ENCODE measurements around the gene RERE.

RERE gene

DNA sequence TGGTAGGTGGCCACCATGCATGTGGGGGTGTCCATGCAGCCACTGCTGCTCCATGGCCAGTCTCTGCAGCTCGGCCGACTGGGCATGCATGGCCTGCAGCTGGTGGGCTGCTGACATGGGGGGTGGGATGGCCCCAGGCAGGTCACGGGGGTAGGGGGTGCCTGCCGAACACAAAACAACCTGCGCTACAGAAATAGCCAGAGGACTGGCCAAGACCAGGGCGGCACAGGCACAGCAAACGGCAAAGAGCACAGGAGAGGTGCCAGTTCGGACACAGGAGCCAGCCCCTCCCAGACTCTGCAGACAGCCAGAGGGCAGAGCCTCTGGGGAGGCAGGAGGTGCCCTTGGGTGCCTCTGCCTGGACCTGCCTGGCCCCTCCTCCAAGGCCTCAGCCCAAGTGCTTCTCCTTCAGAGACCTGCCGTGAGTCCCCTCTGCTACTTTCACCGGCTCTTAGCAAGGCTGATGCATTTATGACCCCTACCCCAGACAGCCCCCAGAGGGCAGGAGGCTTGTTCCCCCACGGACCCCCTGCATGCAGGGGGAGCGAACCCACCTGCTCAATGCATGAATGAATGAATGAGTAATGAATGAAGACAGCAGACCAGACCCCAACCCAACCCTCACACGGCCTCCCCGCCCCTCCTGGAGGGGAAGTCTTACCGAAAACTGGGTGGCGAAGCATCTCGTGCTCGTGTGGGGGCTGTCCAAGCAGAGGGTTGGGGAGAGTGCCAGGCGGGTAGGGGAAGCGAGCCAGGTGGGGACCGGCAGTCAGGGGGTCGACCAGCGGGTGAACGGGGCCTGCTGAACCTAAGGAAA, 461.8 kb downstream of the RERE start:
- DNase-seq, result no peak

DNA sequence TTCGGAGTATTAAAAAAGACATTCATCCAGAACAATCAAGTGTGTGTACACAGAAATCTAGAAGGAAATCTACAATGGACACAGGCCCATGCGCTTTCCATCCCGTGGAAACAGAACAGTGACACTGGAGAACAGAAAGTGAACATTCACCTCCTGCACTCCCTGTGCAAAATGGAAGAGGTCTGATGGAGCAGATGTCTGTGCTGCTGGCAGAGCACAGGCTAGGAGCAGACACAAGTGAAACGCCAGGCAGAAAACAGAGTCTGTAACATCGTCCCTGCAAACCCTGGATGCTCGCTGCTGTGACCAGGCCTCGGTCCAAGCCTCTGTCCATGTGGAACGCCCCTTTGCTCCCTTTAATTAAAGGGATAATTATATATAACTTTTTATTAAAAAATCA, 463.4 kb downstream of the RERE start:
- no peak for DNase-seq

DNA sequence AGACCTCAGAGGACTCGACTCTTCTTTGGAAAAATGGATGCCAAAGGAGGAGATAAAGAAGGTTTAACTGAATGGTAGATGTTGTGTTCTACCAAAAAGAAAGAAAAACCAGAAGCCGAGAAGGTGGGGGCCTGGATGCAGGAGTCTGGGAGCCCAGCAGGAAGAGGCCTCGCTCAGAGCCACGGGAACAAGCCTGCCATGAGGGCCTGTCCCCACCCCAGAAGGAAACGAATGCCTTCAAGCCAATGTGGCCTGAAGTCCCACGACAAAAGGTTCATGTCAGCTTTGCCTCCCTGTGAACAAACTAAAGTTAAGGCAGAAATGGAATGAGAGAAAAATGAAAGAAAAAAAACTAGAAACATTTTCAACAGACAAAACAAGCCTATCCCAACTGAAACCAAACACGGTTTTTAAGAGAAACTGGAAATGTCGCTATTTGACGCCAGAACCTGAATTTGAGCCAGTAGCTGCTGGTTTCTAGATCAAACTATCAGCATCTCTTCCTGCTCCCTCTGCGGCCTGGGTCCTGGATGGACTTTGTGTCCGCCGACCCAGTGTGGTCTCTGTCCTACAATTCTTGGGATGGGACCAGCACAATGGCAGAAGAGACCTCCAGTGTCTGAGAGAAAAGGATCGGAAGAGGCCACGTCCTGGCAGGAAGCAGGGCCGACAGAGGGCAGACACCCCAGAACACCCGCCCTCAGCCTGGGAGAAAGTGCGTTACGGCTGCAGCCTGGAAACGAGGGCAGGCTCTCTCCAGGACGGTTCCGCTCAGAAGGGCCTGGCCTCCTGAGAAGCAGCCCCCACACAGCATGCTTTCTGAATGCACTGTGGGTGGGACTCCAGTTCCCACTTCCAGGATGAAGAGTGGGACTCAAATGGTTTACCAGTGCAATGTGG, 464.3 kb downstream of the RERE start:
- DNase-seq, result no peak

DNA sequence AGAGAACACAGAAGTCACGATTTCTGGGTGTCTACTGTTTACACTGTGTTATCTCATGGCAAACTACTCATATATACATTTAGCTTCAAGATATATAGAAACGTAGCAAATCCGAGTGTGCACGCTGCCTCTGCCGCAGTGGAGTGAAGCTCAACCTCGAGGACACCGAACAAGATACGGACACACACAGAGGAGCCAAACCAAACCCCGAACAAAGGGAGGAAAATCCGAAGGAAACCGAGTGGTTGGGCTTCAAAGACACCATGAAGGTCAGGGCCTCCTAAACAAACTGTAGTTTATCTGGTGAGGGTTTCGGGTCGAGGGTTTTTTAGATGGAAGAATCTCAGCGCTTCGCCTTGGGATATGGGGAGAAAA, 465.0 kb downstream of the RERE start:
- DNase-seq, result no peak

DNA sequence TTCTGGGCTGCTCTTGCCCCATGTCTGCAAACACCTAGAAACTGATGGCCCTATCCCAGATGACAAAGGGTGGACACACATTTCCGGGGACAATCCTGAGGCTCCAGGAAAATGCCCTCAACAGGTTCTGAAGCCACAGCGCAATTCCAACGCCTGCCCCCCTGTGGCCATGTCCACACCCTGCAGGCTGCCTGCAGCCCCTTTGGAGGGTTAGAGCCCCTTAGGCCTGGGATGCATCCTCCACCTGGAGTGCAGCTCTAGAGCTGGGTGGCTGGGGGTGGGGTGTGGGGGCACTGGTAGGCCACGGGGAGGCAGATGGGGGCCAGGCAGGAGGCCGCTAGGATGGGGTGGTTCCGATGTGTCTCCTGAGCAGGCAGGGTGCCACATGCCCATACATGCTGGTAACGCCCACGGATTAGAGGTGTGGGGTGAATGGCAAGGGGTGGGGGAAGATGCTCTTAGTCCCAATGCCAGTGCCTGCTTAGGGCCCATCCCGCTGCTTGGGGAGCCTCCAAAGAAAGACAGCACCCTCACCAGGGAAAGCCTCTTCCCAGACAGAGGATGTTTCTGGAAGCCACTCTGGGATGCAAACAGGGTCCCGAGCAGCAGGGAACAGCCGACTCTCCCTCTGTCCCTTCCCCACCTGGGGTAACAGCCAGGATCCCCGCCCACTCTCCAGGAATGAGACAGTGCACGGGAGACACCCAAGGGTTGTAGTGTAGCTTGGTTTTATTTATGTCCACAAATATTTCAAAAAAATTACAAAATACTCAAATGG, 465.6 kb downstream of the RERE start:
- no peak for DNase-seq

DNA sequence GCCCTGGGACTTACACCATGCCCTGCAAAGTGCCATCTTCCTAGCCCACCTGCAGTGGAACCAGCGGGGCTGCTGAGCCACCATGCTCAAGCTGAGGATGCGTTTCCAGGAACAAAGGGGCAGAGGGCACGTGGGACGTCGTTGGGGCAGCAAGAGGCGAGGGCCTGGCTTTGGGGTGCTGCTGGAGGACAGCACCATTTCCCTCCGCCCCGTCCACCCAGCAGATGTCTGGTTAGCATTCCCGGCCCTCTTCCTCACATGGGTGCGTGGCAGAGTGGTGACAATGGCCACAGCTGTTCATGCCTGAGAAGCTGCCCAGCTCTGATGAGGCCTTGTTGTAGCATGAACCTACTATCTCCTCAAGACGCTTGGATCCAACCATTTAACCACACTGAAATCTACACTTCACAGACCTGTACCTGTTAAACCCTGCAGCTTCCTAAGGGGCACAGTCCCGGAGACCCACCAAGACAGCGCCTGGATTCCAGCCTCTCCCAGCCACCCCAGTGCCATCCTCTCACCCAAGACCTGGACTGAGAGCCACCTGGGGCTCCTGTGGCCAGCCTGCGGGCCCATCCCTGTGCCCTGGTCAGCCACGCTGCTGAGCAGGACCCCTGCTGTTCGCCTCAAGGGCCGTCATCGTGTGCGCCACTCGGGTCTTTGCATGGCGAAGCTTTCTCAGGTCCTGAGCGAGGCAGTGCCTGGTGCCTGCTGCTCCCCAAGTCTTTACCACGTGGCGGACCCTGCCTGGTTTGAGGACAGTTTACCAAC, 466.3 kb downstream of the RERE start:
- DNase-seq, result no peak

DNA sequence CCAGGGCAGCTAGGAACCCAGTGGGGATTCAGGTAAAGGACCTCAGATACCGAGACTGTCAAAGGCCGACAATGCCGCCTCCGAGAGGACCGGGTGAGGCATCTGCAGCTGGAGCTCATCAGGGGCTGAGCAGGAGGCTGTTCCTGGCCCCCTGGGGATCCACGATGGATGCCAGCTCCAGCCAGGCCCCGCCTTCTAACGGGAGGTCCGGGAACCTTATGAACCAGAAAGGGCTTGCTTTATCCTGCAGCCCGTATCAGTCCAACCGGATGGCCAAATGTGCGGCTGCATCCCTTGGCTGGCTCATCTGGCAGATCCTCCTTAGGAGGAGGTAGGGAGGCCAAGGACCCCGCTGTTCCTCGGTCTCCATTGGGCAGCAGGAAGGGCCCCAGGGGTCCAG, 467.5 kb downstream of the RERE start:
- DNase-seq, result no peak

DNA sequence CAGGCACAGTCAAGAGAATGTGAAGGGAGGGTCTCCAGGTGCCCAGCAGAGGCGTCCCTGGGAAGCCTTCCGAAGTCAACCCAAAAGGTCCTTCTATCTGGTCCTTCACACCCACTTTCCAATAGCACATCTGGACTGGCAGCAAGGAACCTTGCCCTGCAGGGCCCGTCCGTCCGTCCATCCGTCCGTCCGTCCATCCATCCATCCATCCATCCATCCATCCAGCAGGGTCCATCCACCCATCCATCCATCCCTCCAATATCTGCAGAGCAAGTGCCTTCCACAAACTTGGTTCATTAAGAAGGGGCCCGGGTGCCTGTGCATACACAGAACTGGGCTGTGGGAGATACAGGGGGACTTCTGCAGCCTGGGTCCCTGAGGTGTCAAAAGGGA, 468.0 kb downstream of the RERE start:
- no peak for DNase-seq

DNA sequence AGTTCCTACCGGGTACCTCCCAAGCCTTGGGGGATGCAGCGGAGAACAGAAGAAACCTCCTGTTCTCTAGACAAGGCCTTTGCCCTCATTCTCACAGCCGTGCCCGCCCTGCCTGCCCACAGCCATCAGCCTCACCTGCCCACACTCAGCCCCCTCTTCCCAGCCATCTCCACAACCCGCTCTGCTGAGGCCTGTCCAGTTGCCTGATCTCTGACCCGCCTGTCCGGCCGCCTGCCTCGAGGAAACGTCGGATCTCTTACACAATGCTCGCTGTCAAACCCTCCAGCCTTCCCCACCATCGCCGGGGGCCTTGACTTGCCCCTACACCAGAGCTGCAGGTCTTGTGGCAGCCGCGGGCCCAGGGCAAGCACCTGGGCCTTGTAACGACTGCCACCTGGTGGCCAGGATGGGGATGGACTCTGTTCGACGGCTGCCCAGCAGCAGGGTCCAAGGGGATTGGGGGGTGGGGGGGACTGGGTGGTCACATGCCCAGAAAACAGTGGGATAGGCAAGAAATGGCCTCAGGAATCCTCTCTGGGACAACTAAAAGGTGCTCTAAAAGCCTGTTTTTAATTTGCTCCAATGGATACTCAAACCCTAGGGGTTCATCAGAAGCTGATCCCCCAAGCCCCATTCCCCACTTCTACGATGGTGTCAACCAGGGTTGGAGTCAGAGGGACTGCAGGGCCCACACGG, 468.5 kb downstream of the RERE start:
- DNase-seq, result peak; percentile 30

DNA sequence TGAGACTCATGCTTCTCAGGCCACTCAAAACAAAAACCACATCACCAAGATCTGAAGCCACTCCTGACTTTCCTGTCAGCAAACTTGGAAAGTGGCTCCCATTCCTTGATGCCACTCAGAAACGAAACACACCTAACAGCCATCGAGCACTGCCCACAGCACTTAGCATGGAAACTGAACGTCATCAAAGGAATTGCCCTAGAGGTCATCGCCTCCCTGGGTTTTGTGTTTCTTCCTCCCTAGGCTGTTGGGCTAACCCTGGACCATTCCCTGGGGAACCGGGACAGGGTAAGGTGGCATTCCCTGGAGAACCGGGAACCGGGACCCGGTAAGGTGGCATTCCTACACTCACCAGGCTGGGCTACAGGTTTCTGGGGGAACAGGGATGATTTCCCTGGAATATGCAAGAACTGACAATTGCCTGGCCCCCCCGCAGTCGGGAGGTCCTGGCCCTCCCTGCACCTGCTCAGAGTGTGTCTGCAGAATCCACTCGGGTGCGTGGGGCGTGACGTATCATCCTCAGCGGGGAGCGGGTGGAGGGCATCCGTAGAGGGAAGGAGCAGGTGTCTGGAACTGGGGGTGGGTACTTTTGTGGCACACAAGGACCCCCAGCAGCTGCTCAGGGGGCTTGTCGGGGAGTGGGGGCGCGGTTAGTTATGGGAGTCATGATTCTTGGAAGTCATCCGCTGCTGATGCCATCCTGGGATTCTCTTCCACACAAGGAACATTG, 469.2 kb downstream of the RERE start:
- no peak for DNase-seq

DNA sequence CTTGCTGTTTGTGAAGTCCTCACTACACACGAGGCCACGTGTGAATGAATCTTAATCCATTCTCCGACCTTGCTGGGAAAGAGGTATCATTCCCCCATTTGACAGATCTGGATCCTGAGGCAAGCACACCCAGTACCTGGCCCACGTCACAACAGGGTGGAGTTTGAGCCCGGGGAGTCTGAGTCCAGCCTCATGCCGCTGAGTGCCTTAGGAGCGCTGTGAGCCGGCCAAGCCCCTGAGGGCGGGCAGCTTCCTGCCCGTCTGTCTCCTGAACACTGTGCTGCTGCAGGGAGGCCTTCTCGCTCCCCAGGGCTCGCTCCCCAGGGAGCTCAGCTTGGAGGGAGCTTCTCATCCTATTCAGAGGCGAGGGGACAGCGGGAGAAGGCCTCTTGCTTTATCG, 469.8 kb downstream of the RERE start:
- peak; percentile 10 for DNase-seq

DNA sequence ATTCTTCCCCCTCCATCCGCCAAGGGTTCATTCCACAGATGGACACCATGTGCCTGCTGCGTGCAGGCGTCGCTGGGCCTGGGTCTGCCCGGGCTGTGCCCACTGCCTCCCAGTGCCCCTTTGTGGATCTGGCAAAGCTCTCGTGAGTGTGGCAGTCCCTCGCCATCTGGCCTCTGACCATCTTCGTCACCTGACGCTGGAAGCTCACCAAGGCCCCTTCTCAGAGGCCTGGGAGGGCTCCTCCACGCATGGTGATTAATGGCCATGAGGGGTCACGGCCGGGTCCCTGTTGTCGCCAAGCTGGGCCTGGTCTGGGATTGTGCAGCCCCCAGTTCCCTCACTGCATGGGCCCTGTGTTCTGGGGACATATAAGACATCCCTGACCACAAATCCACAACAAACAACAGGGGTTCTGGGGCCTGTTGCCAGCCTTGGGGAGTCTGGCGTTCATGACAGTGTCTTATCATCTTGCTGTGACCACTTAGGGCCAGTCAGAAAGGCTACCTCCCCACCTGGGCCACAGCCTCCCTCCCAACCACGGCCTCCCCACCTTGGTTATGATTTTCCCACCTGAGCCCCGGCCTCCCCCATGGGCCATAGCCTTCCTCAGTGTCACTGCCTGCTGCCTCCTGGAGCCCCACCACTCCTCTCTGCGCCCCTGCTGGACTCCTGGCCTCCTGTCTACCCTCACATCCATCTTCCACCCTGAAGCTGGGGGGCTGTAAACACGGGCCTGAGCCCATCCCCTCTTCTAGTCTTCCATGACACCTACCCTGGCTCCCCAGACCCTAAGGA, 471.6 kb downstream of the RERE start:
- no peak for DNase-seq

DNA sequence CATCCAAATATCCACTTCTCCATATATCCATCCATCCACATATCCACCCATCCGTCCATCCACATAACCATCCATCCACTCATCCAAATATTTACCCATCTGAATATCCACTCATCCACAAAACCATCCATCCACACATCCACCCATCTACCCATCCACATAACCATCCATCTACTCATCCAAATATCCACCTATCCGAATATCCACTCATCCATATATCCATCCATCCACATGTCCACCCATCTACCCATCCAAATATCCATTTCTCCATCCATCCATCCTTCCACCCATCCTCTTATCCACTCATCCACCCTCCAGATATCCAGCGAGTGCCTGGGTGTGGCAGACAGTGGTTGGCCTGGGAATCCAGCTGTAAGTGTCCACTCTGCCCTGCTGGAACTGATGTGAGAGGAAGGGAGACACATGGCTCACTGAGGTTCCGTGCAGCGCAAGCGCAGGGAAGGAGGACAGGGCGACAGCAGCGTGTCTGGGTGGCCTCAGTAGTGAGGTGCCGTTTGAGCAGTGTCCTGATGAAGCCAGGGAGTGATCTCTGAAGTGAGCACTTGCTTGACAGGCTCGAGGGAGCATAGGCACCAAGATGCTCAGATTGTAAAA, 472.4 kb downstream of the RERE start:
- DNase-seq, result no peak

DNA sequence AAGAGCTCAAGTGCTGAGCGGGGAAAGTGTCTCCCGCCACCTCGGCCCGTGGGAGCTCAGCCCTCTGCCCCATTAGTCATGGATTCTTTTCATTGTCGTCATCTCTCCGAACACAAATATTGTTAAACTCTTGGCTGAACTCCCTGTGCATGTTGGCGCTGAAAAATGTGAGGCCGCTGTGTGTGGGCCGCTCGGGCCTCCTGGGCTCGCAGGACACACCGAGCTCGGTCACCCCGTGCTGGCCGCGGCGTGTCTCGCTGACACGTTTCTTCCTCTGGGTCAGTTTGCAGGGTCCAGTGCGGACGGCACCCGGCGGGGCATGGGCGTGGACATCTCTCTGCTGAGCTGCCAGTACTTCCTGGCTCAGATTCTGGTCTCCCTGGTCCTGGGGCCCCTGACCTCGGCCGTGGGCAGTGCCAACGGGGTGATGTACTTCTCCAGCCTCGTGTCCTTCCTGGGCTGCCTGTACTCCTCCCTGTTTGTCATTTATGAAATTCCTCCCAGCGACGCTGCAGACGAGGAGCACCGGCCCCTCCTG, 473.9 kb downstream of the RERE start:
- no peak for DNase-seq

DNA sequence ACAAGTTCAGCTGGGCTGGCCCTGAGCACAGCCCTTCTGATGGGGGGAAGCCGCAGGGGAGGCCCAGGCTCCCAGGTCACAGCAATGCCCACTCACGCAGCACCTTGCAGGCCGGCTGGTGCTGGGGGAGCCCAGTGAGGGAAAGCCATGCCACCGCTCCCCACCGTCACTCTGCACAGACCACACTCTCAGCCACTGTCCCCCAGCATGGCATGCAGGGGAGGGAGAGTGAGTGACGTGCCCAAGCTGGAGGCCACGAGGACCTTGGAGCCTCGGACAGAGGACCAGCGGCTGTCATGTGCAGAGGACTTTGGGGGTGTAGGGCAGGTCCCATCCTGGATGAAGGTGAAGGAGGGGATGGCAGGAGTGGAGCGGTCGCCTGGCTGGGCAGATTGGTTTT, 474.4 kb downstream of the RERE start:
- DNase-seq, result no peak

DNA sequence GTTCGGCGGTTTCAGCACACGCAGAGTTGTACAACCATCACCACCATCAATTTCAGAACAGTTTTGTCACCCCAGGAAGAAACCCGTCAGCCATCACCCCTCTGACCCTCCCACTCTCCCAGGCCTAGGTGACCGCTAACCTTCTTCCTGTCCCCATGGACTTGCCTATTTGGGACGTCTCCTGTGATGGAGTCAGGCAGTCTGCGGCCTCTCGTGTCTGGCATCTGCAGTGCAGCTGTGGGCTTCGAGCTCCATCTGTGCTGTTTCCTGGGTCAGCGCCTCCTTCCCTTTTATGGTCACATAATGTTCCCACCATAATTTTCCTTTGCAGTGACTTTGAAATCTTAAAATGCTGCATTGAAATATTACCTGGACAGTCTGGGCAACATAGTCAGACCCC, 475.1 kb downstream of the RERE start:
- DNase-seq, result no peak

DNA sequence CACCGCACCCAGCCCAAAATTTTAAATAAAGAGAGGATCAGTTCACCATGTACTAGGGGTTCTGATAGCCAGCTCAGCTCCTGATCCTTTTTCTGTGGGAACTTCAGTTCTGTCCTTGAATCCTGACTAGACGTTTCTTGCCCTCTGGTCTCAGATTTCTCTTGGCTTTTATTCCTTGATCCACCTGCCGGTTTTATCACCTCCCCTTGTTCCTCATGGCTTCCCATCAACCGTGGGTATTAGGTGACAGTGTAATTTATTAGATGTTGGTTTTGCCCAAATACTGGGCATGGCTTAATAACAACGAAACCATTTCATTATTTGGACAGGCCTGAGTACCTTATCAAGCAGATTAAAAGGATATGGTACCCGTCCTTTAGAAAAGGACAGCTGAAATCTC, 477.0 kb downstream of the RERE start:
- peak; percentile 22 for DNase-seq

DNA sequence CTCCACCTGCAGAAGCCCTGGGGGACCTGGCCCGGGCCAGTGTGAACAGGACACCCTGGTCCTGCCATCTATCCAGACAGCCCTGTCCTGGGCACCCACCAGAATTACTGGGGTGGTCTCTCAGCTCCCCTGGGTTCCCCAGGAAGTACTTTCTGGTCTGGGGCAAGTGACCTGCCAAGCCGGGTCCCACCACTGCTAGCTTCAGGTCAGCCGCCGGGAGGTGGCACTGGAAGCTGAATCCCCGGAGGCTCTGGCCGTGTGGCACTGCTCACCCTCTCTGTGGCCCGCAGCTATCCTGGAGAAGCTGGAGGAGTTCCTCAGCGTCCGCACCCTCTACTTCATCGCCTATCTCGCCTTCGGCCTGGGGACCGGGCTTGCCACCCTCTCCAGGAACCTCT, 478.2 kb downstream of the RERE start:
- no peak for DNase-seq

DNA sequence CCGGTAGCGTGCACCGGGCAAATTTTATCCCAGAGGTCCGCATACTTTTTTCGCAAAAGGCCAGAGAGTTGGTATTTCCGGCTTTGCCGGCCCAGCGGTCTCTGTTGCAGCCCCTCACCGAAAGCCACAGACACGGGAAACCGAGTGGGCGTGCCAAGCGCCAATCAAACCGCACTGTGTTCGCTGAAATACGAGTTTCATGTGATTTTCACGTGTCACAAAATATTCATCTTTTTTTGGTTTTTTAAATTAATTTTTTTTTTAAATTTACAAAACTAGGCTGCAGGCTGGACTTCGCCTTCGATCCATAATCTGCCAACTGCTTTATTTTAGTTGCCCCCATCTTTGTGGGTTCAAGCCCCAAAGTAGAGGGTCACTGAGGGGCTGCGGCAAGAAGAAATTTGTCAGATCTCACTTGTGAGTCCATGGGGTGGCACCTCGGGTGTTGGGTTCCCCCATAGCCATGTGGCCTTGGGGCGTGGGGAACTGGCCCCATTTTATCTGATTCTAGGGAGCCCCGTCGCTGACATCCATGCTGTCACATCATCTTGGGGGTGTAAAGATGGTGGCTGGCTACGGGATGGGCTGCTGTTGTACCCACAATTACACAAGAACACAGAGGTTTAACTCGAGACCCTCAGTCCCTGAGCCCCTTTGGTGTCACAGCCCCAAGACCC, 478.8 kb downstream of the RERE start:
- no peak for DNase-seq

Measured in DMS79 (cell line).